ENCODE measurements around the gene FRAS1. TPM values are rescaled to one million over a fixed set of nuclear protein-coding genes. Genes with fewer than 3 reads are reported as not detected.

FRAS1 gene
- total and polyA plus RNA-seq, 9 of the 15 experiments (the other 6 are each of a cell fraction or from before 2014, with no cell fraction given) = under 0.01 to 0.11 (median 0.04) TPM; not detected in 2

DNA sequence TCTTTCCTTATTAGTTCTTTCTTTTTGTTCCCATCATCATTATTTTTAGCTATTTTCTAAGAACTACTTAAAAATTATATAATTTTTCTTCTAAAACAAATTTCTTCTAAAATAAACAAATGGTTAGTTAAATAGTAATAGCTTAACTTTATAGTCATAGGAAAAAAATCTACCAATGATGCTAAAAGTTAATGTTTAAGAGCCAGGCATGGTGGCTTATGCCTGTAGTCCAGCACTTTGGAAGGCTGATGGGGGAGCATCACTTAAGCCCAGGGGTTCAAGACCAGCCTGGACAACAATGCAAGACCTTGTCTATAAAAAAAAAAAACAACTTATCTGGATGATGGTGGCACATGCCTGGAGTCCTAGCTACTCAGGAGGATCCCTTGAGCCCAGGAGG is 367.3 kb downstream of the FRAS1 start:
- BruUV-seq (replicated peaks) = no TSS peak
- ChIA-PET CTCF (ENCODE audit: low intra/inter-chr PET ratio) (no interaction called here), POLR2A (no interaction called here)
- H3K4me1 ChIP-seq (replicated peaks in 1 of 2; ENCODE audit: control insufficient read depth in 2 of 2, insufficient read depth in 2 of 2, low read length in 2 of 2) = no peaks in the 10 kb centered on the region
- in situ Hi-C loops (cut with MboI) (no loop called here), intact Hi-C loops (cut with micrococcal nuclease) (no loop called here)
- no peak overlapping the region for H2AFZ ChIP-seq (ENCODE audit: low read depth, low read length)
- peaks cover 5 to 9% of the 10 kb centered on the region in 2 experiments; a peak in 4 of 5 replicates for H3K27me3 ChIP-seq (ENCODE audit: control insufficient read depth in 2 of 2, insufficient read depth in 2 of 2, low read length in 2 of 2)
- no peaks in the 10 kb centered on the region for H3K36me3 ChIP-seq (ENCODE audit: control insufficient read depth, insufficient read depth, low read length)
- no peak overlapping the region for H3K4me2 ChIP-seq (ENCODE audit: insufficient read depth, low read length)
- H3K27ac ChIP-seq (ENCODE audit: extremely low read depth, low read depth, low read length) = no peak overlapping the region
- H3K9me3 ChIP-seq (replicated peaks; ENCODE audit: control insufficient read depth, insufficient read depth, low read depth, low read length) = no peaks in the 10 kb centered on the region
- no peak for TF ChIP-seq ZNF224 (CRISPR knock-in tag; IDR thresholded peaks at IDR 0.05)
- TF ChIP-seq BACH1 (tag; IDR thresholded peaks at IDR 0.05) = no peak
- no peak for TF ChIP-seq OTX1 (CRISPR knock-in tag; IDR thresholded peaks at IDR 0.05)
- no peak for TF ChIP-seq NFRKB (IDR thresholded peaks at IDR 0.05; ENCODE audit: low read depth)
- no peak for TF ChIP-seq ZNF41 (CRISPR knock-in tag; conservative IDR thresholded peaks at IDR 0.05)
- H3K9me1 ChIP-seq (ENCODE audit: control insufficient read depth, insufficient read depth, low read length) = no peaks in the 10 kb centered on the region
- H4K20me1 ChIP-seq (replicated peaks; ENCODE audit: control insufficient read depth, insufficient read depth, low read length) = no peaks in the 10 kb centered on the region
- DNase-seq (ENCODE audit: extremely low read depth in 1 of 4, low spot score in 3 of 4) (no peak), FAIRE-seq (no peak), ATAC-seq (no peak)
- H3K4me3 ChIP-seq = no peak overlapping the region
- H3K79me2 ChIP-seq (ENCODE audit: control insufficient read depth, insufficient read depth, low read length) = no peaks in the 10 kb centered on the region
- H3K9ac ChIP-seq (ENCODE audit: insufficient read depth in 1 of 2, low read depth in 2 of 2, low read length in 2 of 2) = no peak overlapping the region

- ChIA-PET POLR2A (no interaction called here), CTCF (ENCODE audit: low intra/inter-chr PET ratio) (no interaction called here)
- Histone ChIP-seq H3K4me2 (ENCODE audit: insufficient read depth, low read length) (no peak overlapping the region), H3K36me3 (ENCODE audit: control insufficient read depth, insufficient read depth, low read length) (no peaks in the 10 kb centered on the region), H4K20me1 (replicated peaks; ENCODE audit: control insufficient read depth, insufficient read depth, low read length) (no peaks in the 10 kb centered on the region), H3K9me3 (replicated peaks; ENCODE audit: control insufficient read depth, insufficient read depth, low read depth, low read length) (no peaks in the 10 kb centered on the region), H3K27ac (ENCODE audit: extremely low read depth, low read depth, low read length) (no peak overlapping the region), H3K9me1 (ENCODE audit: control insufficient read depth, insufficient read depth, low read length) (no peaks in the 10 kb centered on the region), H2AFZ (ENCODE audit: low read depth, low read length) (no peak overlapping the region), H3K4me1 (replicated peaks in 1 of 2; ENCODE audit: control insufficient read depth in 2 of 2, insufficient read depth in 2 of 2, low read length in 2 of 2) (no peaks in the 10 kb centered on the region), H3K4me3 (no peak overlapping the region), H3K27me3 (ENCODE audit: control insufficient read depth in 2 of 2, insufficient read depth in 2 of 2, low read length in 2 of 2) (peaks cover 10 to 18% of the 10 kb centered on the region in 2 experiments), H3K79me2 (ENCODE audit: control insufficient read depth, insufficient read depth, low read length) (no peaks in the 10 kb centered on the region), H3K9ac (ENCODE audit: insufficient read depth in 1 of 2, low read depth in 2 of 2, low read length in 2 of 2) (no peak overlapping the region)
- no TSS peak for BruUV-seq (replicated peaks)
- in situ Hi-C loops (cut with MboI) (no loop called here), intact Hi-C loops (cut with micrococcal nuclease) (no loop called here)
- WGBS (ENCODE audit: insufficient coverage, low coverage, missing lambda C conversion rate) = 0% methylated on average over 2 of the region's 2 CpGs
- DNase-seq (ENCODE audit: extremely low read depth in 1 of 4, low spot score in 3 of 4) (no peak), FAIRE-seq (no peak), ATAC-seq (no peak)
- TF ChIP-seq ZNF354B (CRISPR knock-in tag; IDR thresholded peaks at IDR 0.05) (no peak), RUNX1 (IDR thresholded peaks at IDR 0.05; ENCODE audit: low read depth) (no peak), XRCC3 (IDR thresholded peaks at IDR 0.05) (no peak), SREBF1 (IDR thresholded peaks at IDR 0.05; ENCODE audit: borderline replicate concordance, low read depth, low read length) (no peak), PHB2 (IDR thresholded peaks at IDR 0.05; ENCODE audit: low read depth) (no peak), THRA (IDR thresholded peaks at IDR 0.05) (no peak)
Measured at GRCh38 chr4:78426972-78427371, 369.8 kb downstream of the FRAS1 start.
